Esophagus (tissue), 2 donors: Measurements from ENCODE around the gene ARHGAP24. TPM values are rescaled to one million over a fixed set of nuclear protein-coding genes. Genes with fewer than 3 reads are reported as not detected.

Experiments used
- H3K27ac ChIP-seq, 2 donors: one replicate each; pipeline ENCODE4 v1.5.1; 2013; ENCODE audit warnings: low read depth in 2 of 2, mild to moderate bottlenecking in 2 of 2, inconsistent platforms in 1 of 2, low read length in 1 of 2, moderate library complexity in 1 of 2
- H3K27me3 ChIP-seq, 2 donors: one replicate each; pipeline ENCODE4 v1.6.1; 2013; ENCODE audit warnings: low read length in 2 of 2, control low read depth in 1 of 2, mild to moderate bottlenecking in 1 of 2; ENCODE audit not compliant: insufficient read depth in 2 of 2, control insufficient read depth in 1 of 2
- H3K36me3 ChIP-seq, 2 donors: one replicate each; pipeline ENCODE4 v1.6.1; 2013; ENCODE audit warnings: low read length in 1 of 2; ENCODE audit not compliant: control insufficient read depth in 2 of 2, insufficient read depth in 2 of 2
- H3K4me1 ChIP-seq, 2 donors: one replicate each; pipeline ENCODE4 v1.6.1; 2013; ENCODE audit warnings: low read length in 1 of 2; ENCODE audit not compliant: control insufficient read depth in 2 of 2, insufficient read depth in 2 of 2
- H3K4me3 ChIP-seq, 2 donors: one replicate each; pipeline ENCODE4 v1.5.1; 2013; ENCODE audit warnings: low read length in 2 of 2, mild to moderate bottlenecking in 2 of 2, low read depth in 1 of 2, moderate library complexity in 1 of 2
- H3K9me3 ChIP-seq, 2 donors: one replicate each; pipeline ENCODE4 v1.6.1; 2013; ENCODE audit warnings: mild to moderate bottlenecking in 2 of 2, low read depth in 1 of 2, low read length in 1 of 2, moderate library complexity in 1 of 2; ENCODE audit not compliant: control insufficient read depth in 2 of 2, insufficient read depth in 1 of 2
- WGBS, 2 donors: extraction: QIAGEN DNeasy Blood & Tissue Kit; methylation state at CpG; one replicate each; pipeline ENCODE4 v1.1.7; 2013; 5-methylcytosine and 5-hydroxymethylcytosine counted together
- polyA plus RNA-seq, 2 donors: library from polyadenylated mRNA; stranded (reverse); fragments of 200-250 nt; gene quantifications; one replicate each; pipeline ENCODE4 v1.2.3, GENCODE V29; 2013
- donor health status: healthy with polysubstance abuse.
- donor health status: Bipolar disorder and iron deficiency.

The ARHGAP24 gene
- polyA plus RNA-seq, 2 donors: 2.0 to 2.8 TPM

DNA sequence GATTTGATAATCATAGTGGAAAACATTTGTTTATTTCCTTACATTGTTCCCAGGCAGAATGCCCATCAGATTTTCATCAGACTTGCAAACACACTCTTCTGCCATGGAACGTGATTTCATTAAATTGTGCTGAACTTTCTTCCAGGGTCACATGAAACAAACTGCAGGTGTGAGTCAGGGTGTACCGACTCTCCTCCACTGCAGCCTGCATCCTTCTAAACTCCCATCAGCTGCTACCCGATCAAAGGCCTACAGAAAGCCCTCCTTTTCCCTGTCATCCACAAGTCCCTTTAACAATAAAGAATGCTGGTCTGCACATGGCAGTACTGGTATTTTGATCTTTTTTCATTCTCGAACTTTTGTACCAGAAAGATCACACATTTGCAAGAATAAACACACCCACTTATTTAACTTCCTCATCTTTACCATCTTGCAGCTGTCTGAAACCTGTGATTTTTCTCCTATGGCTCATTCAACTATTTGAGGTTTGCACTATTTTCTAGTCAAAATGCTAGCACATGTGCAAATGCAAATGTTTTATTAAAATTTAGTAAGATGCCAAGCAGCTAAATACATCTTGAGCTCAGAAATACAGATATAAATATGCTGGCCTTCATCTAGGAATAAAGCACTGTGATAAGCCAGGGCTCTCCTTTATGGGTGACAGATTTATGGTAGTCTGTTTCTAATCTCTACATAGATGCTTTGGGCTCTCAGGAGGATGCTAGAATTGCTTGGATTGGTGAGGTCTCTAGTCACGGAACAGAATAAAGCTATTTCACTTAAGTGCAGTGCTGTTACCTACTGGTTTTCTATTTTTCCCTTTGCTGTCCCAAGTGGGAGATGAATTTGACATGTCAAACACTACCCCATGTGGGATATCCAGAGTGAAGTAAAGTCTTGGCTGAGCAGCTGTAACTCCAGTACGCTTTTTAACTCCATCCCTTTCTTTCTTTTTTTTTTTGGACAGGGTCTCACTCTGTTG lies 25.8 kb upstream of the ARHGAP24 start:
- H3K27ac ChIP-seq: no peak overlapping the region
- H3K4me1 ChIP-seq: no peaks in the 10 kb centered on the region
- H3K4me3 ChIP-seq: no peak overlapping the region
- WGBS, 2 donors: 70 to 76% methylated on average over 6 of the region's 6 CpGs
- H3K36me3 ChIP-seq: no peaks in the 10 kb centered on the region
- no peaks in the 10 kb centered on the region for H3K9me3 ChIP-seq
- no peaks in the 10 kb centered on the region for H3K27me3 ChIP-seq

DNA sequence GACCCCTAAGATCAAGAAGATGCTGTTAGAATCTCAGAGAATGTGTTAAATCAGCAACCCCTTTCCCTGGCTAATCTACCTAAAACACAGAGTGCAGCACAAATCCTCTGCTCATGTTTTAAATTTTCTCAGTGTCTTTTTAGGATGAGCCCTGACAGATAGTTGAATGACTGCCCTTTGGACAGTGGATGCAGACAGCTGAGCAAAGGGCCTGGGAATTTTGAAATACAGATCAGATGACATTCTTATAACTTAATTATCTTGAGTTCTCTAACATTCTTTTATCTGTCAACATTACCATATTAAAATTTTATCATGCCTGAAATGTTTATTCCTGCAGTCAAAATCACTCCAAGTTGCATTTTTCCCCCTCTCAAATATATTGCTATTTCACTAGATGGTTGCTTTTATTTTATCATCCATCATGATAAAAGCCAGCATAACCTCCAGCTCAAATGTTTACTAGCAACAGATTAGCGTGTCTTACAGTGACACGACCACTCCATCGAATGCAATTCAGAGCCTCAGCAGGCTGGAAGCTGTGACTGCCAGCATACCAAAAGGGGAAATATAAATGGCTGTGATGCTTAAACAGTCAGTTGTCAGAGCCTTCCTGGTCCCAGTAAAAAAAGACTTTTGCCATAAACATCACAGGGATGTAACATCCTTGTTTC lies 22.8 kb upstream of the ARHGAP24 start:
- no peak overlapping the region for H3K4me3 ChIP-seq
- H3K27ac ChIP-seq: no peak overlapping the region
- WGBS, 2 donors: 41 to 46% methylated on average over 3 of the region's 3 CpGs
- no peaks in the 10 kb centered on the region for H3K36me3 ChIP-seq
- H3K27me3 ChIP-seq: no peaks in the 10 kb centered on the region
- H3K9me3 ChIP-seq: no peaks in the 10 kb centered on the region
- no peaks in the 10 kb centered on the region for H3K4me1 ChIP-seq

DNA sequence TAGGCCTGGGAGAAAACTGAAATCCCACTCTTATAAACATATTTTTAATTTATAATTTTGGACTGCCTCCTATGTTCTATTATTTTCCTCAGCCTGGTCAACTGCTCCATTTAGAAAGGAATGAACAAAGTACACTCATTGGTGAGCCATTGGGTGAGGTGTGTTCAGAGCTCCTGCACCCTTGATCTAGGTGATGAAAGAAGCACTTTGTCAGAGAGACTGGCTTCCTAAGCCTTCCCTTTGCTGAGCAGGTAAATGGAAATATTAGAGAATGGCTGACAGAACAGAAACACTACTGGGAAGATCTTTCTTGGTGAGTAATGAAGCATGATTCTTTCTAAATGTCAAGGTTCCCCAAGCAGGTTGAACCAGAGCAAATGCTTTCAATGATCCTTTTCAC lies 19.0 kb upstream of the ARHGAP24 start:
- Histone ChIP-seq H3K27me3 (no peaks in the 10 kb centered on the region), H3K27ac (no peak overlapping the region), H3K36me3 (no peaks in the 10 kb centered on the region), H3K4me3 (no peak overlapping the region), H3K4me1 (no peaks in the 10 kb centered on the region), H3K9me3 (no peaks in the 10 kb centered on the region)

DNA sequence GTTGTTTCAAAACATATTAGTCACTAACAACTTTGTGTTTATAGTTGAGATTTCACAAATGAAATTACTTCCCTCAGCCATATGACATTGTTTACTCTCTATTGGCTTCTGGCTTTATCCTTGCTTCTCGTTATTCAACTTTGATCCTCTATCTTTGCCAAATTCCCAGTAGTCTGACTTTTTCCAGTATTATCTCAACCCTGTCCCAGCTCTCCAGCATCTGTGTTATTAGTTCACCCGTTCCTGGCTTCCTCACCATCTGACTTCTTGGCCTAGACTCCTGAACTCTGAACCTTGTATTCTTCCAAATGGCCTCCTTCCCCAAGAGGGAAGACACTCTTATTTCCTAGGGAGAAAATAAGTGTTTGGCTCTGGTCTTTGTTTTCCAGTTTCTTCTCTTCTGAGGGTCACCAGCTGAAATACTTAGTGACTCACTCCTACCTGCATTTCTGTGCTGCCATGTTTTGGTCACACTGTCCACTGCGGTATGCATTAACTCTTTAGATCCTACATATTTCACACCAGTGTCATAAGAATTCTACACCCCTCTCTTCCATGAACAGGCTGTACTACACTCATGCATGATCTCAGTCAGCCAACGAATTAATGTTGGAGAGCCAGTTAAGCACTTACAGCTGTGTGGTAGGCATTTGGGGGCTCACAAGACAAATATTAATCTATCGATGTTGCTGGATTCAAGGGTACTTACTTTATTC lies 17.0 kb upstream of the ARHGAP24 start:
- Histone ChIP-seq H3K27me3 (peaks cover 0 to 4% of the 10 kb centered on the region in 2 donors), H3K4me3 (no peak overlapping the region), H3K36me3 (peaks cover 0 to 2% of the 10 kb centered on the region in 2 donors), H3K4me1 (no peaks in the 10 kb centered on the region), H3K9me3 (no peaks in the 10 kb centered on the region), H3K27ac (no peak overlapping the region)
- WGBS, 2 donors: 69 to 70% methylated on average over 5 of the region's 5 CpGs

DNA sequence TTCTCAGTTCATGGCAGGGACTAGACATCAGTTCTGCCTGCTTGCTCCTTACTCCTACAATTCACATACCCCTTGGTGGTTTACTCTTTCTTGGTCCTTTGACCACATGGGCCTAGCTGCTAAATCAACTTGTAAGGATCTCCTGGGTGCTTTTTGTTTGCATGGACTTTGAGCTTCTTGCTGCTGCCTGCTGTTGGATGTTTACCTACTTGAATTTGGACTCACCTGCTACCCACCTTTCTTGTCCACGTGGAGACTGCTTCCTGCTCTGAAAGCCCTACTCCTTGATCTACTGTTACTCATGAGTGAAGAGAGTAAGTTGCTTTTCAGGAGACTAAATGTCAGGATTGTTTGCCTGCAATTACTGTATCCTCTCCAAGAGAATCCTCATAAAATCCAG lies 15.2 kb upstream of the ARHGAP24 start:
- Histone ChIP-seq H3K27ac (no peak overlapping the region), H3K4me3 (no peak overlapping the region), H3K36me3 (peaks cover 0 to 2% of the 10 kb centered on the region in 2 donors), H3K4me1 (no peaks in the 10 kb centered on the region), H3K27me3 (peaks cover 0 to 4% of the 10 kb centered on the region in 2 donors), H3K9me3 (no peaks in the 10 kb centered on the region)
- WGBS, 2 donors: 52 to 63% methylated on average over 1 of the region's 1 CpG

DNA sequence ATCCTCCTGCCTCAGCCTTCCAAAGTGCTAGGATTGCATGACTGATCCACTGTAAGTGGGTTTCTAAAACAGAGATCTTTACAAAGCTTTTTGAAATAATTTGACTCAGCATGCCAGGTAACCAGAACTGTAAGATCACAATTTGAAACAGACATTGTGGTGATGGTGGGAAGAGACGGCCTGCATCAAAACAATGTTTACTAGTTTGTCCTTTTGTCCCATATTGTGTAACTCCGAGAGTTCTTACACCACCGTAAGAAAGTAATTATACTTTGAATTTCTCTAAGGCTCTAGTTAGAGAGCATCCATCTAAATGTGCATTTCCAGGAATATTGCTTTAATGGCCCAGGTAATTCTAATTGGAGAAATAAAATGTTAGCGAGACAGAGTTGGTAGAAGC lies 594 bp upstream of the ARHGAP24 start:
- Histone ChIP-seq H3K4me1 (no peaks in the 10 kb centered on the region), H3K4me3 (no peak overlapping the region), H3K27ac (peak overlapping the region in 1 of 2 donors; percentile 25), H3K27me3 (peaks cover 0 to 5% of the 10 kb centered on the region in 2 donors), H3K36me3 (no peaks in the 10 kb centered on the region), H3K9me3 (no peaks in the 10 kb centered on the region)
- WGBS, 2 donors: 52 to 53% methylated on average over 4 of the region's 4 CpGs

DNA sequence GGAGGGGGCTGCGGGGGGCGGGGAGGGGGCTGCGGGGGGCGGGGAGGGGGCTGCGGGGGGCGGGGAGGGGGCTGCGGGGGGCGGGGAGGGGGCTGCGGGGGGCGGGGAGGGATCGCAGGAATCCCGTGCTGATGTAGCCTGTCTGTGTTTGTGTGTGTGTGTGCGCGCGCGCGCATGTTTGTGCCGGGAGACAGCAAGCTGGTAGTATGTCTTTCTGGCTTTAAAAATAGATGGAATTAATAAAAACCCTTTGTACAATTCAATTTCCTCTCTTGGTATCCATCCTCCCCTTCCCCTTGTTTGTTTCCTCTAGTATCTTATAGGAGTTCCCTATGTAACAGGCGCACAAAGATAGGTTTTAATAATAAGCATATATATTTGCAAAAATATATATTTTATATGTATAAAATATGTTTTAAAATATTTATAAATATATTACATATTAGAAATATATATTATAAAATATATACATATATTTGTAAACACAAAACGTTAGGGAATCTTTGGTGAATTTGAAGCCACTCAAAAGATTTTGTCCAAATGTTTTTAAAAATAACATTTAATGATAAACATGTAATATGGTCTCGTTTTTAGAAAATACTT lies 782 bp downstream of the ARHGAP24 start:
- H3K4me1 ChIP-seq: no peaks in the 10 kb centered on the region
- peaks cover 0 to 5% of the 10 kb centered on the region in 2 donors for H3K27me3 ChIP-seq
- no peaks in the 10 kb centered on the region for H3K9me3 ChIP-seq
- 3 to 4% methylated on average over 12 to 17 of the region's 21 CpGs for WGBS, 2 donors
- no peaks in the 10 kb centered on the region for H3K36me3 ChIP-seq
- peak overlapping the region; percentile 74 to 78 for H3K27ac ChIP-seq
- peak overlapping the region; percentile 50 to 62 for H3K4me3 ChIP-seq

DNA sequence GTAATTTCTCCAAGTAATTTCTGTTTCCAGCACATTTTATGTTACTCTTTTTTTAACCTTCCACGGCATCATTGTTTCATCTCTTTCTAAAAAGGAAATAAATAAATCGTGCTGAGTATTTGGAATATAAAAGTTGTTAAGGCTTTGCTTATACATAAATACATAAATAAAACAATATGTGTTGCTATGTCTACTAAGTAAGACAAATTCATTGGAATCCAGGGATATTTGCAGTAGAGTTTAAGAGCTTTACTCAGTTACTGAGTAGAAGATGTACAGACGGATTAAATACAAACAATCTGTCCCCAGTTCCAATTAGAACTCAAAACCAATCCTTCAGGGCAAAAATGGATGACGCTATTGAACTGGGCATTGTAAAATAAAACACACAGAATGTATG lies 1.4 kb downstream of the ARHGAP24 start:
- Histone ChIP-seq H3K36me3 (no peaks in the 10 kb centered on the region), H3K9me3 (no peaks in the 10 kb centered on the region), H3K4me3 (no peak overlapping the region), H3K4me1 (no peaks in the 10 kb centered on the region), H3K27ac (no peak overlapping the region), H3K27me3 (peaks cover 0 to 5% of the 10 kb centered on the region in 2 donors)
- 50 to 52% methylated on average over 4 of the region's 4 CpGs for WGBS, 2 donors

DNA sequence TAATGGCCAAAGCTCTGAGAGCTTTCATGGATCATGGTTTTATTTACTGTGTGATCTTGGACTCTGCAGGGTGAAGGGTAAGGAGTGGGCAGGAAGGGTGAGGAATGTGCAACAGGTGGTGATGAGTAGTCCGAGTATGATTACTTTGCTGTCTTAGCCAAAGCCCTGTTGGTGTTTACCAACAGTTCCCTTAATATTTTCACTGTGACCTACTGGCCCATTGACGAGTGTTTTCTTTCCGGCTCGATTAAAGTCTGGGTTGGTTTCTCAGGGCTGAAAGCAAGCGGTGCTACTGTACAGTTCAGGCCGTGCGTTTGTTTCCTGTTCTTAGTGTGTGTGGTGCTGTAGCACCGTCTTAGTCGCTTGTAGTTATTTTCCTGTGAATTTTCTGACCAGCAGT lies 2.6 kb downstream of the ARHGAP24 start:
- Histone ChIP-seq H3K27me3 (peaks cover 0 to 3% of the 10 kb centered on the region in 2 donors), H3K4me1 (no peaks in the 10 kb centered on the region), H3K4me3 (no peak overlapping the region), H3K27ac (no peak overlapping the region), H3K36me3 (no peaks in the 10 kb centered on the region), H3K9me3 (no peaks in the 10 kb centered on the region)
- WGBS, 2 donors: 86 to 90% methylated on average over 9 of the region's 9 CpGs
